HCT116 (cell line): ENCODE data around the gene MTHFD1L. TPM values are rescaled to one million over a fixed set of nuclear protein-coding genes. Genes with fewer than 3 reads are reported as not detected.

Experiments used
- ATAC-seq: fragments of 200-7000 bp; cut with Tn5 transposase; 2 replicates; pipeline ENCODE4 v1.9.1; 2020; ENCODE audit warnings: mild to moderate bottlenecking, moderate library complexity
- BruUV-seq: library from RNA; stranded (reverse); fragments of 400-500 nt; replicated peaks from 2 replicates; lab custom pipeline; 2021; lab: Mats Ljungman, UMichigan
- CTCF ChIA-PET: fragments of 300-600 bp; sonication (Branson Sonifier 250); formaldehyde crosslinking; loops from one replicate; lab custom pipeline; 2021; ENCODE audit warnings: antibody characterized with exemption; lab: Charles Lee
- POLR2A ChIA-PET: fragments of 300-600, 350-600 bp; sonication (Branson Sonifier 250); formaldehyde crosslinking; loops from one replicate; lab custom pipeline; 2021; ENCODE audit warnings: antibody characterized with exemption; lab: Charles Lee
- RAD21 ChIA-PET, 2 experiments: fragments of 300-600 bp; sonication (Branson Sonifier 250); formaldehyde crosslinking; loops; one replicate each; lab custom pipeline; 2023; ENCODE audit warnings: low total read pairs in 2 of 2; ENCODE audit not compliant: uncharacterized antibody in 2 of 2, unreplicated experiment in 2 of 2, low non-redundant PET in 1 of 2; lab: Charles Lee
- DNase-seq: peaks from one replicate; pipeline ENCODE4 v3.0.0-alpha.2; 2010; ENCODE audit warnings: low read depth, low spot score
- H2AFZ ChIP-seq: fragments of 200-600 bp; shearing (Covaris generic), sonication (generic); 2 replicates; pipeline ENCODE4 v1.6.1; 2017; ENCODE audit warnings: low read depth, mixed run types, mixed read lengths, antibody characterized with exemption, low read length; ENCODE audit not compliant: poor library complexity, severe bottlenecking
- H3K27ac ChIP-seq: 2 replicates; pipeline ENCODE4 v1.5.1; 2012; ENCODE audit warnings: low read depth, low read length
- H3K27me3 ChIP-seq: fragments of 200-600 bp; sonication (generic); 2 replicates; pipeline ENCODE4 v1.6.1; 2016; ENCODE audit warnings: mixed run types, low read length, mixed read lengths; ENCODE audit not compliant: insufficient read depth
- H3K36me3 ChIP-seq, 2 experiments: fragments of 200-500 bp in 1 of 2; fragments of 200-600 bp in 1 of 2; sonication (Bioruptor generic) in 1 of 2; sonication (generic) in 1 of 2; 2 replicates each; pipeline versions ENCODE4 v1.5.1 to v1.6.1; 2014 to 2016; ENCODE audit warnings: low read length in 2 of 2, inconsistent platforms in 1 of 2, mixed read lengths in 1 of 2, mixed run types in 1 of 2; ENCODE audit not compliant: insufficient read depth in 2 of 2, control insufficient read depth in 1 of 2
- H3K4me1 ChIP-seq, 2 experiments: fragments of 200-600 bp in 1 of 2; sonication (generic) in 1 of 2; 2 replicates each; pipeline versions ENCODE4 v1.5.1 to v1.6.1; 2012 to 2017; ENCODE audit warnings: low read length in 2 of 2, inconsistent platforms in 1 of 2, mild to moderate bottlenecking in 1 of 2, mixed read lengths in 1 of 2, mixed run types in 1 of 2, moderate library complexity in 1 of 2; ENCODE audit not compliant: insufficient read depth in 2 of 2, control insufficient read depth in 1 of 2
- H3K4me2 ChIP-seq: fragments of 200-600 bp; sonication (generic); 2 replicates; pipeline ENCODE4 v1.6.1; 2017; ENCODE audit warnings: mixed run types, low read length, mixed read lengths
- H3K4me3 ChIP-seq, 2 experiments: fragments of 200-600 bp in 1 of 2; sonication (generic) in 1 of 2; replicated peaks in 1 of 2; 2 replicates each; pipeline ENCODE4 v1.5.1; 2011 to 2016; ENCODE audit warnings: low read length in 2 of 2, control low read depth in 1 of 2, low read depth in 1 of 2, mild to moderate bottlenecking in 1 of 2, mixed read lengths in 1 of 2, mixed run types in 1 of 2
- H3K79me2 ChIP-seq: fragments of 200-600 bp; sonication (generic); 2 replicates; pipeline ENCODE4 v1.6.1; 2017; ENCODE audit warnings: mild to moderate bottlenecking, mixed run types, low read length, moderate library complexity, mixed read lengths; ENCODE audit not compliant: insufficient read depth
- H3K9ac ChIP-seq: fragments of 200-600 bp; sonication (generic); 2 replicates; pipeline ENCODE4 v1.6.1; 2016; ENCODE audit warnings: low read length, mixed read lengths
- H3K9me2 ChIP-seq: fragments of 200-600 bp; sonication (generic), shearing (Covaris generic); 2 replicates; pipeline ENCODE4 v1.6.1; 2017; ENCODE audit warnings: mixed run types, mild to moderate bottlenecking, moderate library complexity; ENCODE audit not compliant: insufficient read depth
- H3K9me3 ChIP-seq, 2 experiments: fragments of 200-500 bp in 1 of 2; fragments of 200-600 bp in 1 of 2; sonication (Bioruptor generic) in 1 of 2; sonication (generic) in 1 of 2; 2 replicates each; pipeline ENCODE4 v1.6.1; 2014 to 2017; ENCODE audit warnings: low read length in 2 of 2, mixed read lengths in 2 of 2, inconsistent platforms in 1 of 2, low read depth in 1 of 2, mild to moderate bottlenecking in 1 of 2, mixed run types in 1 of 2, moderate library complexity in 1 of 2; ENCODE audit not compliant: control insufficient read depth in 1 of 2, insufficient read depth in 1 of 2
- H4K20me1 ChIP-seq: fragments of 200-600 bp; sonication (generic), shearing (Covaris generic); 2 replicates; pipeline ENCODE4 v1.6.1; 2017; ENCODE audit warnings: mixed run types, mild to moderate bottlenecking, moderate library complexity; ENCODE audit not compliant: insufficient read depth
- CBX3 ChIP-seq: IDR thresholded peaks from 2 replicates; pipeline ENCODE4 v1.6.1; 2012; ENCODE audit warnings: low read depth
- CTCF ChIP-seq, 3 experiments: fragments of 200-600 bp in 1 of 3; sonication (generic) in 1 of 3; IDR thresholded peaks in 2 of 3; conservative IDR thresholded peaks in 1 of 3; 2 replicates each; pipeline ENCODE4 v1.5.1; 2012 to 2017; ENCODE audit warnings: low read depth in 2 of 3, low read length in 2 of 3, antibody characterized with exemption in 1 of 3, borderline replicate concordance in 1 of 3, control low read depth in 1 of 3, mild to moderate bottlenecking in 1 of 3, mixed read lengths in 1 of 3, mixed run types in 1 of 3, moderate library complexity in 1 of 3; ENCODE audit not compliant: insufficient read depth in 1 of 3
- EGR1 ChIP-seq: IDR thresholded peaks from 2 replicates; pipeline ENCODE4 v1.6.1; 2012; ENCODE audit warnings: low read depth
- ELF1 ChIP-seq: IDR thresholded peaks from 2 replicates; pipeline ENCODE4 v1.6.1; 2012; ENCODE audit warnings: low read depth, borderline replicate concordance
- EZH2phosphoT487 ChIP-seq: fragments of 200-600 bp; IDR thresholded peaks from 2 replicates; pipeline ENCODE4 v1.6.1; 2018; ENCODE audit warnings: antibody characterized with exemption, borderline replicate concordance
- JUND ChIP-seq: IDR thresholded peaks from 2 replicates; pipeline ENCODE4 v1.6.1; 2012
- SRF ChIP-seq: IDR thresholded peaks from 2 replicates; pipeline ENCODE4 v1.6.1; 2012; ENCODE audit warnings: low read depth
- TCF7L2 ChIP-seq: IDR thresholded peaks from 2 replicates; pipeline ENCODE4 v1.7.0; 2011; ENCODE audit warnings: borderline replicate concordance, inconsistent platforms; ENCODE audit not compliant: insufficient read depth, insufficient read length; ENCODE audit errors: extremely low read depth
- YY1 ChIP-seq: IDR thresholded peaks from 2 replicates; pipeline ENCODE4 v1.6.1; 2011; ENCODE audit warnings: low read length, low read depth, moderate library complexity, mild to moderate bottlenecking; ENCODE audit not compliant: insufficient replicate concordance; ENCODE audit errors: extremely low read depth
- ZFX ChIP-seq: fragments of 450-650 bp; IDR thresholded peaks from 2 replicates; pipeline ENCODE4 v1.6.1; 2017
- intact Hi-C: fragments of 100-400 bp; cut with micrococcal nuclease; formaldehyde crosslinking; loops from 2 replicates; pipeline ENCODE4 v1.10.0; 2022
- total RNA-seq: library from RNA; stranded (reverse); gene quantifications from one replicate; pipeline ENCODE4 v1.2.1, GENCODE V29; 2021; ENCODE audit not compliant: unreplicated experiment
- TF ChIP-seq, protein P1 (sequence below): IDR thresholded peaks from 2 replicates; pipeline ENCODE4 v1.6.1; 2012; ENCODE audit warnings: low read depth

MTHFD1L gene
- total RNA-seq, 1 experiment from 2014 or later, result 127 TPM

- Histone ChIP-seq H3K4me2 (no peak overlapping the region), H3K36me3 (peaks cover 2 to 30% of the 10 kb centered on the region in 2 experiments; a peak in 3 of 4 replicates), H3K79me2 (peaks cover 16% of the 10 kb centered on the region), H3K4me1 (peaks cover 0 to 20% of the 10 kb centered on the region in 2 experiments; a peak in 2 of 4 replicates), H2AFZ (no peak overlapping the region), H3K9ac (no peak overlapping the region), H3K9me3 (no peaks in the 10 kb centered on the region), H3K9me2 (no peaks in the 10 kb centered on the region), H3K4me3 (no peak overlapping the region), H3K27ac (no peak overlapping the region), H4K20me1 (no peaks in the 10 kb centered on the region), H3K27me3 (no peaks in the 10 kb centered on the region)
- intact Hi-C loops, result no loop called here
- no peak for DNase-seq
- ChIA-PET CTCF (interaction anchor here (4.4 kb wide), 1 partner anchor 11 kb away, joined by 13 read pairs; no protein-coding TSS in a partner anchor), POLR2A (interaction anchor here (0.7 to 1.0 kb wide), 2 partner anchors 48 to 422 kb away, joined by 3 to 6 read pairs; no protein-coding TSS in a partner anchor), RAD21 (no interaction called here)
- no peak for ATAC-seq
- no TSS peak for BruUV-seq
- TF ChIP-seq EZH2phosphoT487 (no peak), ZFX (no peak), CBX3 (no peak), SRF (no peak), CTCF (IDR thresholded peaks at IDR 0.05 in 2 of 3, conservative IDR thresholded peaks at IDR 0.05 in 1 of 3; ENCODE audit: borderline replicate concordance in 1 of 3, insufficient read depth in 1 of 3, low read depth in 2 of 3, low read length in 2 of 3) (no peak), TCF7L2 (no peak), EGR1 (no peak), YY1 (no peak), ELF1 (no peak), JUND (no peak)
- TF ChIP-seq, protein P1, sequence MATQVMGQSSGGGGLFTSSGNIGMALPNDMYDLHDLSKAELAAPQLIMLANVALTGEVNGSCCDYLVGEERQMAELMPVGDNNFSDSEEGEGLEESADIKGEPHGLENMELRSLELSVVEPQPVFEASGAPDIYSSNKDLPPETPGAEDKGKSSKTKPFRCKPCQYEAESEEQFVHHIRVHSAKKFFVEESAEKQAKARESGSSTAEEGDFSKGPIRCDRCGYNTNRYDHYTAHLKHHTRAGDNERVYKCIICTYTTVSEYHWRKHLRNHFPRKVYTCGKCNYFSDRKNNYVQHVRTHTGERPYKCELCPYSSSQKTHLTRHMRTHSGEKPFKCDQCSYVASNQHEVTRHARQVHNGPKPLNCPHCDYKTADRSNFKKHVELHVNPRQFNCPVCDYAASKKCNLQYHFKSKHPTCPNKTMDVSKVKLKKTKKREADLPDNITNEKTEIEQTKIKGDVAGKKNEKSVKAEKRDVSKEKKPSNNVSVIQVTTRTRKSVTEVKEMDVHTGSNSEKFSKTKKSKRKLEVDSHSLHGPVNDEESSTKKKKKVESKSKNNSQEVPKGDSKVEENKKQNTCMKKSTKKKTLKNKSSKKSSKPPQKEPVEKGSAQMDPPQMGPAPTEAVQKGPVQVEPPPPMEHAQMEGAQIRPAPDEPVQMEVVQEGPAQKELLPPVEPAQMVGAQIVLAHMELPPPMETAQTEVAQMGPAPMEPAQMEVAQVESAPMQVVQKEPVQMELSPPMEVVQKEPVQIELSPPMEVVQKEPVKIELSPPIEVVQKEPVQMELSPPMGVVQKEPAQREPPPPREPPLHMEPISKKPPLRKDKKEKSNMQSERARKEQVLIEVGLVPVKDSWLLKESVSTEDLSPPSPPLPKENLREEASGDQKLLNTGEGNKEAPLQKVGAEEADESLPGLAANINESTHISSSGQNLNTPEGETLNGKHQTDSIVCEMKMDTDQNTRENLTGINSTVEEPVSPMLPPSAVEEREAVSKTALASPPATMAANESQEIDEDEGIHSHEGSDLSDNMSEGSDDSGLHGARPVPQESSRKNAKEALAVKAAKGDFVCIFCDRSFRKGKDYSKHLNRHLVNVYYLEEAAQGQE, result no peak
These were observed 36.8 kb downstream of the MTHFD1L start for GRCh38 chr6:150902142-150902776.
